Parathyroid adenoma (tissue), 2 donors: ENCODE results near the gene SPECC1.

Experiments used
- H2AFZ ChIP-seq: fragments of 300-600 bp; sonication (generic); one replicate; pipeline ENCODE4 v1.7.0; 2017; ENCODE audit warnings: antibody characterized with exemption, mild to moderate bottlenecking
- H3K27ac ChIP-seq: fragments of 300-600 bp; sonication (generic); one replicate; pipeline ENCODE4 v1.7.0; 2017
- H3K27me3 ChIP-seq: fragments of 300-600 bp; sonication (generic); one replicate; pipeline ENCODE4 v1.7.0; 2017; ENCODE audit warnings: low read length; ENCODE audit not compliant: control insufficient read depth, insufficient read depth
- H3K36me3 ChIP-seq: fragments of 300-600 bp; sonication (generic); one replicate; pipeline ENCODE4 v1.7.0; 2017; ENCODE audit warnings: low read length; ENCODE audit not compliant: control insufficient read depth, insufficient read depth
- H3K4me1 ChIP-seq: fragments of 300-600 bp; sonication (generic); one replicate; pipeline ENCODE4 v1.7.0; 2017; ENCODE audit warnings: control low read depth
- H3K4me2 ChIP-seq: fragments of 300-600 bp; sonication (generic); one replicate; pipeline ENCODE4 v1.7.0; 2017; ENCODE audit warnings: low read length
- H3K4me3 ChIP-seq: fragments of 300-600 bp; sonication (generic); one replicate; pipeline ENCODE4 v1.7.0; 2017; ENCODE audit warnings: low read depth, low read length
- H3K79me2 ChIP-seq: fragments of 300-600 bp; sonication (generic); one replicate; pipeline ENCODE4 v1.7.0; 2017; ENCODE audit warnings: control low read depth
- H3K9ac ChIP-seq: fragments of 300-600 bp; sonication (generic); one replicate; pipeline ENCODE4 v1.7.0; 2017; ENCODE audit warnings: mild to moderate bottlenecking
- H3K9me3 ChIP-seq: fragments of 300-600 bp; sonication (generic); one replicate; pipeline ENCODE4 v1.7.0; 2017; ENCODE audit warnings: low read length; ENCODE audit not compliant: control insufficient read depth
- TF ChIP-seq, protein P1 (sequence below): fragments of 300-600 bp; sonication (generic); IDR thresholded peaks from one replicate; pipeline ENCODE4 v1.7.0; 2017; ENCODE audit warnings: antibody characterized with exemption, mild to moderate bottlenecking
- donor health status: primary hyperparathyroidism.

Gene SPECC1

DNA sequence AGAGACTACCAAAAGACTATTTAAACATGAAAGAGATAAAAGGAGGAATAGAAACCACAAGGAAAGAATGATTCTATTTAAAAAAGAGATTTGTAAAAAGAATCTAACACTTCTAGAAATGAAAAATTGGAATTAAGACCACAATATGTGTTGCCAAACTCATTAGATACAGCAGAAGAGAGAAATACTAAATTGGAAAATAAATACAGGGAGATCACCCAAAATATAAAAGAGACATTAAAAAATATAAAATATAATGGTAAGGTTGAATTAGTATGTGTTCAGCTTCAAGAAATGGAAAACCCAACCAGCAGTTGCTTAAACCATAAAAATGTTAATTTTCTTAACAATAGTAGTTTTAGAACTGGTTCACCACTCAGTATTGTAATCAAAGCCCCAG, 297.8 kb downstream of the SPECC1 start:
- Histone ChIP-seq H3K9me3 (no peaks in the 10 kb centered on the region), H3K4me1 (no peaks in the 10 kb centered on the region), H3K27ac (no peak overlapping the region), H3K9ac (no peak overlapping the region), H3K27me3 (no peaks in the 10 kb centered on the region), H3K36me3 (peaks cover 3% of the 10 kb centered on the region), H2AFZ (no peak overlapping the region), H3K4me2 (no peak overlapping the region), H3K4me3 (no peak overlapping the region), H3K79me2 (no peaks in the 10 kb centered on the region)
- TF ChIP-seq, protein P1, sequence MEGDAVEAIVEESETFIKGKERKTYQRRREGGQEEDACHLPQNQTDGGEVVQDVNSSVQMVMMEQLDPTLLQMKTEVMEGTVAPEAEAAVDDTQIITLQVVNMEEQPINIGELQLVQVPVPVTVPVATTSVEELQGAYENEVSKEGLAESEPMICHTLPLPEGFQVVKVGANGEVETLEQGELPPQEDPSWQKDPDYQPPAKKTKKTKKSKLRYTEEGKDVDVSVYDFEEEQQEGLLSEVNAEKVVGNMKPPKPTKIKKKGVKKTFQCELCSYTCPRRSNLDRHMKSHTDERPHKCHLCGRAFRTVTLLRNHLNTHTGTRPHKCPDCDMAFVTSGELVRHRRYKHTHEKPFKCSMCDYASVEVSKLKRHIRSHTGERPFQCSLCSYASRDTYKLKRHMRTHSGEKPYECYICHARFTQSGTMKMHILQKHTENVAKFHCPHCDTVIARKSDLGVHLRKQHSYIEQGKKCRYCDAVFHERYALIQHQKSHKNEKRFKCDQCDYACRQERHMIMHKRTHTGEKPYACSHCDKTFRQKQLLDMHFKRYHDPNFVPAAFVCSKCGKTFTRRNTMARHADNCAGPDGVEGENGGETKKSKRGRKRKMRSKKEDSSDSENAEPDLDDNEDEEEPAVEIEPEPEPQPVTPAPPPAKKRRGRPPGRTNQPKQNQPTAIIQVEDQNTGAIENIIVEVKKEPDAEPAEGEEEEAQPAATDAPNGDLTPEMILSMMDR, result no peak

DNA sequence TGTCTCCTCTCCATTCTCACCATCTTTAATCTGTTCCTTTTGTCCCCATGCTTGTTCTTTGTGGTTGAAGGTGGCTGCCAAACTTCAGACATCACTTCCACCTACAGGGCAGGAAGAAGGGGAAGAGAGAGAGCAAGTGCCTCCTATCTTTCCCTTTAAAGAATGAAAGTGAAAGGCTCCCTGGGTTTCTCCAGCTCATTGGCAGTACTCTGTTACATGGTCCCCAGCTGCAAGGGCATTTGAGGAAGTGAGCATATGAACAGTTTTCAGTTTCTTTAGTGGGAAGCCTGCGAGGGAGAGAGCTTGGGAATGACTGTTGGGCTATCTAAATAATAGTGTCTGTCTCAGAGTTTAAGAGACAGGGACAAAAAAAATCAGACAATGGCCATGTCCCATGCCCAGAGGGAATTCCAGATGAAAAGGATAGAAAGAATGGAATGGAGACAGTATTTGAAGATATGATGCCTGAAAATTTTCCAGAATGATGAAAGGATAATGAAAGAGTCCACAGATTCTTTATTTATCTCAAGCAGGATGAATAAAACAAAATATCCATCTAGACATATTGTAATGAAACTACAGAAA, 298.3 kb downstream of the SPECC1 start:
- Histone ChIP-seq H3K79me2 (no peaks in the 10 kb centered on the region), H3K9me3 (no peaks in the 10 kb centered on the region), H3K36me3 (peaks cover 3% of the 10 kb centered on the region), H3K4me3 (no peak overlapping the region), H3K27ac (no peak overlapping the region), H3K27me3 (no peaks in the 10 kb centered on the region), H3K9ac (no peak overlapping the region), H3K4me2 (no peak overlapping the region), H2AFZ (no peak overlapping the region), H3K4me1 (no peaks in the 10 kb centered on the region)
- TF ChIP-seq, protein P1, result no peak

DNA sequence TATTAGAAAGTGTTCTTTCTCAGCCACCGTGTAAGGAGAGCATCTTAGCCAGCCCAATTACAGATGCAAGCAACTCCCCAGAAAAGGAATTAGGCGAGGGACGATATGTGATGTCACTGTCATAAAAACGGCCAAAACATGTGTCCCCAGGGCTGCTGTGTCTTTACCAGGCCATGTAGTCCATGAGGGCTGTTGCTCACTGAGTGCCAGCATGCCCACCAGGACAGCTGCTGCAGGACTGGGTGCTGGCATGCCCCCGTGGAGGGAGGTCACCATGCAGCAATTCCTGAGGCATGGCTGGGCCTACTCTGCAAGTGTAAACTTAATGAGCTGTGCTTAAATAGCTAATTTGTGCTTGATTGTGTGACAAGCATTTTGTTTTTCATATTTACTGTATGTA, 301.3 kb downstream of the SPECC1 start:
- Histone ChIP-seq H3K27me3 (no peaks in the 10 kb centered on the region), H2AFZ (no peak overlapping the region), H3K9ac (no peak overlapping the region), H3K4me1 (no peaks in the 10 kb centered on the region), H3K4me2 (no peak overlapping the region), H3K4me3 (no peak overlapping the region), H3K36me3 (peaks cover 3% of the 10 kb centered on the region), H3K9me3 (no peaks in the 10 kb centered on the region), H3K27ac (no peak overlapping the region), H3K79me2 (no peaks in the 10 kb centered on the region)
- TF ChIP-seq, protein P1, result no peak

DNA sequence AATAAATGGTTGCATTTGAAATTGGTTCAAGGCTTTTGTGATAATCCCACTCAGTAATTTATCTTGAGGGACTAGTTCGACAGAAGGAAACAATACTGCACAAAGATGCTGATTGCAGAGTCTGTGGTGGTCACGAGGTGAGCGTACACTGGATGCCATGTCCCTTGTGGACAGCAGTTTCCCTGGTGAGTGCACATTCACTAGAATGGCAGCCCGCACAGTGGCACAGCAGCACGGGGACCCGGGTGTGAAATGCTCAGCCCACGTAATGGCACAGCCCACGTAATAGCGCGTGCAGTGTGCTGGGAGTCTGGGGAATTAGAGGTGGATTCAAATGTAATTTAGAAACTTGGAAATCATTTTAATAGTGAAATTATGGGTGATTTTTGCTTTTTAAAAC, 304.1 kb downstream of the SPECC1 start:
- Histone ChIP-seq H3K27me3 (no peaks in the 10 kb centered on the region), H3K27ac (no peak overlapping the region), H3K4me3 (no peak overlapping the region), H3K4me1 (no peaks in the 10 kb centered on the region), H3K9me3 (no peaks in the 10 kb centered on the region), H3K36me3 (no peaks in the 10 kb centered on the region), H3K4me2 (no peak overlapping the region), H2AFZ (no peak overlapping the region), H3K9ac (no peak overlapping the region), H3K79me2 (no peaks in the 10 kb centered on the region)
- TF ChIP-seq, protein P1, result no peak

DNA sequence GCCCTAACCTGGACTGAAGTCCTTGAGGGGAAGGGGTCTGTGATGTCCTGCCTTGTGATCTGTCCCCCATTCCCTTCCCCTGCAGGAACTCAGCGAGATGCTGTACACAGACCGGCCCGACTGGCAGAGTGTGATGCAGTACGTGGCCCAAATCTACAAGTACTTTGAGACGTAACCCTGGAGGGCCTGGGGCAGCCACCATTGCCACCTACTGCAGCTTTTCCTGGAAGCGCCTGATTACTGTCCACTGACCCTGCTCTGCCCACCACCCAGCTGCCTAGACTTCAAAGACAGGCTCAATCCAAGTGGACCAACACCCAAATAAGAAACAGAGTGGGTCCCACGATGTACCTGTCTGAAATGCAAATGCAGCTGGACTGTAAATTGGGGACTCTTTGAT, 304.7 kb downstream of the SPECC1 start:
- no peaks in the 10 kb centered on the region for H3K36me3 ChIP-seq
- TF ChIP-seq, protein P1, result no peak
- H3K9me3 ChIP-seq, result no peaks in the 10 kb centered on the region
- H3K4me2 ChIP-seq, result no peak overlapping the region
- H3K79me2 ChIP-seq, result no peaks in the 10 kb centered on the region
- H3K27ac ChIP-seq, result no peak overlapping the region
- no peak overlapping the region for H2AFZ ChIP-seq
- H3K4me3 ChIP-seq, result no peak overlapping the region
- no peak overlapping the region for H3K9ac ChIP-seq
- no peaks in the 10 kb centered on the region for H3K27me3 ChIP-seq
- no peaks in the 10 kb centered on the region for H3K4me1 ChIP-seq
